Measurements from ENCODE around the gene RGS7. TPM values are rescaled to one million over a fixed set of nuclear protein-coding genes. Genes with fewer than 3 reads are reported as not detected.

Gene RGS7
- total RNA-seq, 4 donors from 2014 or later = 0.11 to 0.33 TPM; not detected in 2

GRCh38 chr1:240956020-240956419 is 401.0 kb downstream of the RGS7 start:
- intact Hi-C loops (cut with DNase I) = no loop called here
- Histone ChIP-seq H3K9me3 (no peaks in the 10 kb centered on the region), H3K27me3 (no peaks in the 10 kb centered on the region), H3K4me1 (no peaks in the 10 kb centered on the region), H3K36me3 (no peaks in the 10 kb centered on the region), H3K4me3 (no peak overlapping the region), H3K27ac (replicated peaks in 1 of 4) (no peak overlapping the region)
- TF ChIP-seq EP300 (IDR thresholded peaks at IDR 0.05) (no peak), POLR2A (IDR thresholded peaks at IDR 0.05; ENCODE audit: low read depth) (no peak), POLR2AphosphoS5 (IDR thresholded peaks at IDR 0.05) (no peak)
- 60% methylated on average over 2 of the region's 2 CpGs for WGBS
- DNase-seq (ENCODE audit: extremely low spot score) = no peak

GRCh38 chr1:240947438-240948224 is 409.4 kb downstream of the RGS7 start:
- Histone ChIP-seq H3K4me3 (no peak overlapping the region), H3K27ac (replicated peaks in 1 of 4) (no peak overlapping the region), H3K4me1 (no peaks in the 10 kb centered on the region), H3K36me3 (no peaks in the 10 kb centered on the region), H3K27me3 (no peaks in the 10 kb centered on the region), H3K9me3 (no peaks in the 10 kb centered on the region)
- DNase-seq (ENCODE audit: extremely low spot score) = no peak
- intact Hi-C loops (cut with DNase I) = loop anchor here (10.0 kb wide), 1 partner anchor 213 kb away; no protein-coding TSS in a partner anchor
- TF ChIP-seq CTCF (IDR thresholded peaks at IDR 0.05) = no peak
- no peak for TF ChIP-seq POLR2A (IDR thresholded peaks at IDR 0.05; ENCODE audit: low read depth)
- TF ChIP-seq POLR2AphosphoS5 (IDR thresholded peaks at IDR 0.05) = no peak
- no peak for TF ChIP-seq EP300 (IDR thresholded peaks at IDR 0.05)
- WGBS = 91% methylated on average over 9 of the region's 9 CpGs

- TF ChIP-seq CTCF (IDR thresholded peaks at IDR 0.05) (peak; percentile 12 to 47 (median 35)), EP300 (IDR thresholded peaks at IDR 0.05) (no peak), POLR2A (IDR thresholded peaks at IDR 0.05; ENCODE audit: low read depth) (no peak), POLR2AphosphoS5 (IDR thresholded peaks at IDR 0.05) (no peak)
- intact Hi-C loops (cut with DNase I) = loop anchor here (10.0 kb wide), 1 partner anchor 212 kb away; no protein-coding TSS in a partner anchor
- no peak for DNase-seq (ENCODE audit: extremely low spot score)
These were observed 410.1 kb downstream of the RGS7 start for GRCh38 chr1:240946926-240947325.

GRCh38 chr1:240942901-240943300 is 414.1 kb downstream of the RGS7 start:
- WGBS = 90% methylated on average over 4 of the region's 4 CpGs
- TF ChIP-seq POLR2AphosphoS5 (IDR thresholded peaks at IDR 0.05) (no peak), POLR2A (IDR thresholded peaks at IDR 0.05; ENCODE audit: low read depth) (no peak), EP300 (IDR thresholded peaks at IDR 0.05) (no peak), CTCF (IDR thresholded peaks at IDR 0.05) (no peak)
- intact Hi-C loops (cut with DNase I) = loop anchor here (10.0 kb wide), 1 partner anchor 208 kb away; no protein-coding TSS in a partner anchor
- no peak for DNase-seq (ENCODE audit: extremely low spot score)
- Histone ChIP-seq H3K4me3 (no peak overlapping the region), H3K36me3 (no peaks in the 10 kb centered on the region), H3K9me3 (no peaks in the 10 kb centered on the region), H3K27ac (replicated peaks in 1 of 4) (no peak overlapping the region), H3K27me3 (no peaks in the 10 kb centered on the region), H3K4me1 (no peaks in the 10 kb centered on the region)

More at GRCh38 chr1:240946926-240947325, 410.1 kb downstream of the RGS7 start:
- no peaks in the 10 kb centered on the region for H3K36me3 ChIP-seq
- H3K27me3 ChIP-seq = no peaks in the 10 kb centered on the region
- H3K4me3 ChIP-seq = no peak overlapping the region
- 71% methylated on average over 2 of the region's 2 CpGs for WGBS
- no peak overlapping the region for H3K27ac ChIP-seq (replicated peaks in 1 of 4)
- no peaks in the 10 kb centered on the region for H3K9me3 ChIP-seq
- no peaks in the 10 kb centered on the region for H3K4me1 ChIP-seq

- intact Hi-C loops (cut with DNase I) = loop anchor here (10.0 kb wide), 1 partner anchor 207 kb away; no protein-coding TSS in a partner anchor
- DNase-seq (ENCODE audit: extremely low spot score) = no peak
- no peak for TF ChIP-seq EP300 (IDR thresholded peaks at IDR 0.05)
- H3K9me3 ChIP-seq = peaks cover 0 to 9% (median 7%) of the 10 kb centered on the region in 4 donors
- no peaks in the 10 kb centered on the region for H3K36me3 ChIP-seq
- WGBS = 55% methylated on average over 12 of the region's 12 CpGs
- H3K4me3 ChIP-seq = no peak overlapping the region
- no peak overlapping the region for H3K27ac ChIP-seq (replicated peaks in 1 of 4)
- H3K4me1 ChIP-seq = no peaks in the 10 kb centered on the region
- H3K27me3 ChIP-seq = no peaks in the 10 kb centered on the region
These were observed 415.2 kb downstream of the RGS7 start for GRCh38 chr1:240941701-240942370.

All from esophagus muscularis mucosa (tissue), 4 donors.